Right lobe of liver (tissue), 6 donors: ENCODE data around the gene P3R3URF. TPM values are rescaled to one million over a fixed set of nuclear protein-coding genes. Genes with fewer than 3 reads are reported as not detected.
A peak's percentile ranks its signal among the peaks of the same experiment; 100 is the strongest.
"Not testable (repeated sequence)": the region's sequence is repeated elsewhere in the genome, so short reads cannot be mapped to it uniquely, and the experiment has no call there.

Source experiments
- ATAC-seq, 4 donors: fragments of 200-7000 bp; cut with Tn5 transposase; one replicate each; pipeline ENCODE4 v1.9.1; 2020; ENCODE audit warnings: mild to moderate bottlenecking in 4 of 4, moderate library complexity in 4 of 4
- DNase-seq, 3 donors: peaks; one replicate each; pipeline ENCODE4 v3.0.0-alpha.2; 2020
- H3K27ac ChIP-seq, 3 donors: fragments of 200-600 bp; one replicate each; pipeline ENCODE4 v1.8.0; 2022
- H3K27me3 ChIP-seq, 2 donors: fragments of 200-600 bp; one replicate each; pipeline ENCODE4 v1.8.0; 2022
- H3K36me3 ChIP-seq, 4 donors: fragments of 200-600 bp; sonication (generic) in 1 of 4; one replicate each; pipeline versions ENCODE4 v1.5.1 to v1.8.0; 2017 to 2022; ENCODE audit warnings: control low read depth in 1 of 4
- H3K4me1 ChIP-seq, 4 donors: fragments of 200-600 bp; sonication (generic) in 1 of 4; one replicate each; pipeline versions ENCODE4 v1.5.1 to v1.8.0; 2017 to 2022; ENCODE audit warnings: control low read depth in 1 of 4
- H3K4me3 ChIP-seq, 3 donors: fragments of 200-600 bp; one replicate each; pipeline ENCODE4 v1.8.0; 2022
- H3K9me3 ChIP-seq, 4 donors: fragments of 200-600 bp; sonication (generic) in 1 of 4; one replicate each; pipeline versions ENCODE4 v1.5.1 to v1.8.0; 2017 to 2022; ENCODE audit warnings: control low read depth in 1 of 4
- CTCF ChIP-seq, 4 donors: fragments of 200-600 bp in 3 of 4; fragments of 450-650 bp in 1 of 4; IDR thresholded peaks; one replicate each; pipeline versions ENCODE4 v1.5.1 to v1.8.0; 2016 to 2022; ENCODE audit warnings: antibody characterized with exemption in 4 of 4, mild to moderate bottlenecking in 2 of 4
- POLR2A ChIP-seq: fragments of 450-650 bp; IDR thresholded peaks from one replicate; pipeline ENCODE4 v1.6.1; 2017; ENCODE audit warnings: antibody characterized with exemption, mild to moderate bottlenecking
- WGBS: methylation state at CpG from one replicate; pipeline ENCODE4 v1.1.6; 2018; ENCODE audit warnings: low coverage, low lambda C conversion rate; ENCODE audit not compliant: insufficient coverage; ENCODE audit errors: missing lambda C conversion rate; 5-methylcytosine and 5-hydroxymethylcytosine counted together
- intact Hi-C, 2 donors: fragments of 100-400 bp; cut with DNase I; formaldehyde crosslinking; loops; one replicate each; pipeline versions ENCODE4 v1.11.2 to v1.14.1; 2022
- long read RNA-seq: library from polyadenylated mRNA; unstranded; transcript quantifications from one replicate; pipeline ENCODE4 v2.0.0, GENCODE V29; 2019
- total RNA-seq, 6 experiments: library from RNA; depleted of rRNA in 2 of 6; stranded (reverse); fragments of >200 nt in 2 of 6; fragmentation: NEBNext Ultra II Directional in 3 of 6; extraction: Animal tissue kit (Norgen Biotek cat#: 25700) in 3 of 6; gene quantifications; one replicate each; pipeline versions ENCODE4 v1.1.0 to v1.2.4, GENCODE V29; 2016 to 2023
- donor health status: DM: no; HTN: yes; CAD: no.
- donor health status: DM: no; HTN: no; CAD: no.
- donor health status: DM: no; HTN: no; CAD: no.
- donor health status: DM: no; HTN: yes; CAD: no.
- donor health status: DM: no; HTN: yes; CAD: no.

The P3R3URF gene
- total RNA-seq: not detected
- long read RNA-seq: 0 reads

GRCh38 chr1:46176211-46176865, at the start of gene P3R3URF:
P3R3URF (minus strand) TSS chr1:46176488; CDS start chr1:46176471, 17 bp downstream.
- Histone ChIP-seq H3K4me3 (no peak within 1 kb of the TSS), H3K4me1 (no peaks in the 10 kb centered on the region), H3K9me3 (no peaks in the 10 kb centered on the region), H3K36me3 (no peaks in the 10 kb centered on the region), H3K27me3 (no peaks in the 10 kb centered on the region), H3K27ac (no peak within 1 kb of the TSS)
- no peak for TF ChIP-seq CTCF (IDR thresholded peaks at IDR 0.05)
- no peak for TF ChIP-seq POLR2A
- 70% methylated on average over 3 of the region's 13 CpGs for WGBS
- intact Hi-C loops: no loop called here
- DNase-seq (no peak), ATAC-seq (no peak)

GRCh38 chr1:46224966-46225365, 48.7 kb upstream of the P3R3URF start:
- no peak overlapping the region for H3K27ac ChIP-seq
- H3K9me3 ChIP-seq: no peaks in the 10 kb centered on the region
- TF ChIP-seq CTCF (IDR thresholded peaks at IDR 0.05): no peak
- no peak for TF ChIP-seq POLR2A
- WGBS: 68% methylated on average over 4 of the region's 4 CpGs
- intact Hi-C loops: loop anchor here in 1 of 2 donors (5.0 kb wide), 1 partner anchor 193 kb away; no protein-coding TSS in a partner anchor
- DNase-seq (no peak), ATAC-seq (no peak)
- no peak overlapping the region for H3K4me3 ChIP-seq
- no peaks in the 10 kb centered on the region for H3K27me3 ChIP-seq
- H3K36me3 ChIP-seq: no peaks in the 10 kb centered on the region
- no peaks in the 10 kb centered on the region for H3K4me1 ChIP-seq

GRCh38 chr1:46223472-46223943, 47.2 kb upstream of the P3R3URF start:
- DNase-seq (peak; percentile 52 to 71 (median 67)), ATAC-seq (peak; percentile 90 to 98 (median 95))
- H3K4me3 ChIP-seq: no peak overlapping the region
- H3K36me3 ChIP-seq: no peaks in the 10 kb centered on the region
- H3K27ac ChIP-seq: no peak overlapping the region
- no peaks in the 10 kb centered on the region for H3K9me3 ChIP-seq
- H3K27me3 ChIP-seq: no peaks in the 10 kb centered on the region
- H3K4me1 ChIP-seq: no peaks in the 10 kb centered on the region
- TF ChIP-seq POLR2A (no peak), CTCF (IDR thresholded peaks at IDR 0.05) (peak; percentile 90 to 91 (median 90))
- 6% methylated on average over 6 of the region's 6 CpGs for WGBS
- intact Hi-C loops: loop anchor here in 1 of 2 donors (5.0 kb wide), 1 partner anchor 191 kb away; no protein-coding TSS in a partner anchor

GRCh38 chr1:46223055-46223454, 46.8 kb upstream of the P3R3URF start:
- intact Hi-C loops: loop anchor here in 1 of 2 donors (5.0 kb wide), 1 partner anchor 191 kb away; no protein-coding TSS in a partner anchor
- not testable (repeated sequence) for DNase-seq, H3K27ac ChIP-seq, ATAC-seq, H3K4me3 ChIP-seq, H3K36me3 ChIP-seq, H3K27me3 ChIP-seq, H3K9me3 ChIP-seq, H3K4me1 ChIP-seq
- 56% methylated on average over 11 of the region's 11 CpGs for WGBS

GRCh38 chr1:46221749-46222148, 45.5 kb upstream of the P3R3URF start:
- DNase-seq (no peak), ATAC-seq (no peak)
- TF ChIP-seq CTCF (IDR thresholded peaks at IDR 0.05) (no peak), POLR2A (no peak)
- no peak overlapping the region for H3K4me3 ChIP-seq
- no peaks in the 10 kb centered on the region for H3K9me3 ChIP-seq
- intact Hi-C loops: loop anchor here in 1 of 2 donors (5.0 kb wide), 1 partner anchor 189 kb away; no protein-coding TSS in a partner anchor
- H3K27me3 ChIP-seq: no peaks in the 10 kb centered on the region
- 60% methylated on average over 1 of the region's 4 CpGs for WGBS
- H3K27ac ChIP-seq: no peak overlapping the region
- H3K36me3 ChIP-seq: no peaks in the 10 kb centered on the region
- no peaks in the 10 kb centered on the region for H3K4me1 ChIP-seq
